HepG2 (cell line): ENCODE measurements around the gene NEK8. TPM values are rescaled to one million over a fixed set of nuclear protein-coding genes. Genes with fewer than 3 reads are reported as not detected.
A peak's percentile ranks its signal among the peaks of the same experiment; 100 is the strongest.

ENCODE experiments used
- CBFB ChIP-seq: sonication (generic); formaldehyde crosslinking; IDR thresholded peaks from 2 replicates; pipeline ENCODE4 v1.4.0; 2020; ENCODE audit warnings: missing genetic modification reagents
- ELF3 ChIP-seq: IDR thresholded peaks from 2 replicates; pipeline ENCODE4 v1.6.1; 2016; ENCODE audit warnings: missing genetic modification reagents, missing compliant biosample characterization
- FOXC1 ChIP-seq: sonication (generic); formaldehyde crosslinking; IDR thresholded peaks from 2 replicates; pipeline ENCODE4 v1.8.0; 2022; ENCODE audit warnings: mild to moderate bottlenecking, missing genetic modification reagents, borderline replicate concordance
- GLI4 ChIP-seq: sonication (generic); formaldehyde crosslinking; IDR thresholded peaks from 2 replicates; pipeline ENCODE4 v1.5.1; 2020; ENCODE audit warnings: missing genetic modification reagents, mild to moderate bottlenecking, moderate library complexity, borderline replicate concordance
- KLF12 ChIP-seq: sonication (generic); formaldehyde crosslinking; IDR thresholded peaks from 2 replicates; pipeline ENCODE4 v1.4.0; 2020; ENCODE audit warnings: missing genetic modification reagents, borderline replicate concordance
- MAFG ChIP-seq: sonication (generic); formaldehyde crosslinking; IDR thresholded peaks from 2 replicates; pipeline ENCODE4 v1.5.1; 2020; ENCODE audit warnings: mild to moderate bottlenecking, missing genetic modification reagents
- NR3C1 ChIP-seq: sonication (generic); formaldehyde crosslinking; IDR thresholded peaks from 2 replicates; pipeline ENCODE4 v1.4.0; 2020; ENCODE audit warnings: missing genetic modification reagents
- PHF5A ChIP-seq: IDR thresholded peaks from one replicate; pipeline ENCODE4 v1.6.1; 2018; ENCODE audit warnings: low read depth, missing genetic modification reagents; ENCODE audit not compliant: unreplicated experiment
- PPARG ChIP-seq: conservative IDR thresholded peaks from 2 replicates; pipeline ENCODE4 v1.6.1; 2016; ENCODE audit warnings: missing biosample characterization, missing genetic modification reagents
- PRPF4 ChIP-seq: fragments of 200-400 bp; formaldehyde crosslinking; IDR thresholded peaks from 2 replicates; pipeline ENCODE4 v1.6.1; 2016; ENCODE audit warnings: low read length, low read depth; ENCODE audit not compliant: poor library complexity, severe bottlenecking
- RBM39 ChIP-seq: fragments of 200-400 bp; formaldehyde crosslinking; IDR thresholded peaks from one replicate; pipeline ENCODE4 v1.6.1; 2018; ENCODE audit warnings: antibody characterized with exemption, mild to moderate bottlenecking, low read depth, low read length; ENCODE audit not compliant: poor library complexity, severe bottlenecking
- SP2 ChIP-seq: sonication (generic); formaldehyde crosslinking; IDR thresholded peaks from 2 replicates; pipeline ENCODE4 v1.5.1; 2020; ENCODE audit warnings: mild to moderate bottlenecking, missing genetic modification reagents
- SPEN ChIP-seq: sonication (generic); formaldehyde crosslinking; IDR thresholded peaks from 2 replicates; pipeline ENCODE4 v1.5.1; 2020; ENCODE audit warnings: low read depth, mild to moderate bottlenecking, missing genetic modification reagents
- TARDBP ChIP-seq: sonication (generic); formaldehyde crosslinking; IDR thresholded peaks from 2 replicates; pipeline ENCODE4 v1.8.0; 2022; ENCODE audit warnings: mild to moderate bottlenecking, missing genetic modification reagents
- TBL1XR1 ChIP-seq: fragments of 150-350 bp; IDR thresholded peaks from 2 replicates; pipeline ENCODE4 v1.6.1; 2014; ENCODE audit warnings: borderline replicate concordance, low read length; ENCODE audit not compliant: partially characterized antibody
- YY1 ChIP-seq: IDR thresholded peaks from 2 replicates; pipeline ENCODE4 v1.6.1; 2011; ENCODE audit warnings: low read length, low read depth, moderate library complexity, mild to moderate bottlenecking; ENCODE audit not compliant: insufficient read depth, insufficient replicate concordance
- ZNF124 ChIP-seq: sonication (generic); formaldehyde crosslinking; IDR thresholded peaks from 2 replicates; pipeline ENCODE4 v1.4.0; 2020; ENCODE audit warnings: missing genetic modification reagents
- ZNF33B ChIP-seq: sonication (generic); formaldehyde crosslinking; IDR thresholded peaks from 2 replicates; pipeline ENCODE4 v1.5.1; 2020; ENCODE audit warnings: mild to moderate bottlenecking, missing genetic modification reagents
- ZNF354B ChIP-seq: sonication (generic); formaldehyde crosslinking; IDR thresholded peaks from 2 replicates; pipeline ENCODE4 v1.8.0; 2022; ENCODE audit warnings: mild to moderate bottlenecking, missing genetic modification reagents
- ZNF530 ChIP-seq: sonication (generic); formaldehyde crosslinking; IDR thresholded peaks from 2 replicates; pipeline ENCODE4 v1.5.0; 2020; ENCODE audit warnings: low read depth, mild to moderate bottlenecking, missing genetic modification reagents
- ZNF546 ChIP-seq: sonication (generic); formaldehyde crosslinking; conservative IDR thresholded peaks from 2 replicates; pipeline ENCODE4 v1.8.1; 2023; ENCODE audit warnings: mild to moderate bottlenecking, missing genetic modification reagents
- polyA plus RNA-seq, 8 experiments: library from polyadenylated mRNA; depleted of rRNA in 3 of 8; stranded (reverse) in 7 of 8; unstranded in 1 of 8; fragments of >200 nt; fragmentation: Illumina TruSeq in 4 of 8; extraction: Trizol in 4 of 8; gene quantifications; 2 replicates each; pipeline versions ENCODE4 v1.2.1 to v1.2.3, GENCODE V29; 2011 to 2016; ENCODE audit warnings: low read depth in 4 of 8, missing spikeins in 1 of 8, mixed read lengths in 1 of 8; ENCODE audit not compliant: insufficient read depth in 1 of 8
- total RNA-seq, 5 experiments: library from RNA; depleted of rRNA; stranded (reverse); fragments of >200 nt; fragmentation: Illumina TruSeq; extraction: Trizol; gene quantifications; 2 replicates each; pipeline ENCODE4 v1.2.3, GENCODE V29; 2016; ENCODE audit warnings: low read depth in 1 of 5
- TF ChIP-seq, protein P1 (sequence below): sonication (generic); formaldehyde crosslinking; IDR thresholded peaks from 2 replicates; pipeline ENCODE4 v1.5.1; 2020; ENCODE audit warnings: mild to moderate bottlenecking, missing genetic modification reagents, borderline replicate concordance

NEK8 gene
- total and polyA plus RNA-seq, 2 of the 13 experiments (the other 11 are each of a cell fraction or from before 2014, with no cell fraction given): 5.8 to 13.5 TPM

- peak; percentile 55; the same call in 1 of the 2 replicates for TF ChIP-seq ZNF124 (CRISPR knock-in tag)
- TF ChIP-seq PRPF4: no peak
- TF ChIP-seq KLF12 (CRISPR knock-in tag): peak; percentile 89; the same call in 1 of the 2 replicates
- TF ChIP-seq ZNF354B (CRISPR knock-in tag): no peak; the same call in 1 of the 2 replicates
- TF ChIP-seq GLI4 (CRISPR knock-in tag): peak; percentile 35; the same call in 1 of the 2 replicates
- TF ChIP-seq, protein P1, sequence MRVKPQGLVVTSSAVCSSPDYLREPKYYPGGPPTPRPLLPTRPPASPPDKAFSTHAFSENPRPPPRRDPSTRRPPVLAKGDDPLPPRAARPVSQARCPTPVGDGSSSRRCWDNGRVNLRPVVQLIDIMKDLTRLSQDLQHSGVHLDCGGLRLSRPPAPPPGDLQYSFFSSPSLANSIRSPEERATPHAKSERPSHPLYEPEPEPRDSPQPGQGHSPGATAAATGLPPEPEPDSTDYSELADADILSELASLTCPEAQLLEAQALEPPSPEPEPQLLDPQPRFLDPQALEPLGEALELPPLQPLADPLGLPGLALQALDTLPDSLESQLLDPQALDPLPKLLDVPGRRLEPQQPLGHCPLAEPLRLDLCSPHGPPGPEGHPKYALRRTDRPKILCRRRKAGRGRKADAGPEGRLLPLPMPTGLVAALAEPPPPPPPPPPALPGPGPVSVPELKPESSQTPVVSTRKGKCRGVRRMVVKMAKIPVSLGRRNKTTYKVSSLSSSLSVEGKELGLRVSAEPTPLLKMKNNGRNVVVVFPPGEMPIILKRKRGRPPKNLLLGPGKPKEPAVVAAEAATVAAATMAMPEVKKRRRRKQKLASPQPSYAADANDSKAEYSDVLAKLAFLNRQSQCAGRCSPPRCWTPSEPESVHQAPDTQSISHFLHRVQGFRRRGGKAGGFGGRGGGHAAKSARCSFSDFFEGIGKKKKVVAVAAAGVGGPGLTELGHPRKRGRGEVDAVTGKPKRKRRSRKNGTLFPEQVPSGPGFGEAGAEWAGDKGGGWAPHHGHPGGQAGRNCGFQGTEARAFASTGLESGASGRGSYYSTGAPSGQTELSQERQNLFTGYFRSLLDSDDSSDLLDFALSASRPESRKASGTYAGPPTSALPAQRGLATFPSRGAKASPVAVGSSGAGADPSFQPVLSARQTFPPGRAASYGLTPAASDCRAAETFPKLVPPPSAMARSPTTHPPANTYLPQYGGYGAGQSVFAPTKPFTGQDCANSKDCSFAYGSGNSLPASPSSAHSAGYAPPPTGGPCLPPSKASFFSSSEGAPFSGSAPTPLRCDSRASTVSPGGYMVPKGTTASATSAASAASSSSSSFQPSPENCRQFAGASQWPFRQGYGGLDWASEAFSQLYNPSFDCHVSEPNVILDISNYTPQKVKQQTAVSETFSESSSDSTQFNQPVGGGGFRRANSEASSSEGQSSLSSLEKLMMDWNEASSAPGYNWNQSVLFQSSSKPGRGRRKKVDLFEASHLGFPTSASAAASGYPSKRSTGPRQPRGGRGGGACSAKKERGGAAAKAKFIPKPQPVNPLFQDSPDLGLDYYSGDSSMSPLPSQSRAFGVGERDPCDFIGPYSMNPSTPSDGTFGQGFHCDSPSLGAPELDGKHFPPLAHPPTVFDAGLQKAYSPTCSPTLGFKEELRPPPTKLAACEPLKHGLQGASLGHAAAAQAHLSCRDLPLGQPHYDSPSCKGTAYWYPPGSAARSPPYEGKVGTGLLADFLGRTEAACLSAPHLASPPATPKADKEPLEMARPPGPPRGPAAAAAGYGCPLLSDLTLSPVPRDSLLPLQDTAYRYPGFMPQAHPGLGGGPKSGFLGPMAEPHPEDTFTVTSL (CRISPR knock-in tag): no peak
- peak; percentile 78 for TF ChIP-seq TARDBP (CRISPR knock-in tag)
- TF ChIP-seq PHF5A (CRISPR knock-in tag): no peak
- no peak for TF ChIP-seq FOXC1 (CRISPR knock-in tag)
- TF ChIP-seq ZNF530 (CRISPR knock-in tag): no peak
- peak; percentile 25 for TF ChIP-seq RBM39
- TF ChIP-seq ZNF33B (CRISPR knock-in tag): peak; percentile 53; the same call in 1 of the 2 replicates
- TF ChIP-seq TBL1XR1: peak; percentile 24
- TF ChIP-seq ELF3 (CRISPR knock-in tag): peak; percentile 51; the same call in 1 of the 2 replicates
- peak; percentile 23; the same call in 1 of the 2 replicates for TF ChIP-seq CBFB (CRISPR knock-in tag)
- TF ChIP-seq PPARG (CRISPR knock-in tag): peak; percentile 65; the same call in 1 of the 2 replicates
- no peak for TF ChIP-seq MAFG (CRISPR knock-in tag)
- peak; percentile 77 for TF ChIP-seq SP2 (CRISPR knock-in tag)
- peak; percentile 50 for TF ChIP-seq YY1
- 0 out of 2 replicates have a peak, but pooled peaks have one; percentile 13 for TF ChIP-seq ZNF546
- TF ChIP-seq NR3C1: no peak
- peak; percentile 53; the same call in 1 of the 2 replicates for TF ChIP-seq SPEN (CRISPR knock-in tag)
Measured at GRCh38 chr17:28710861-28711722, 17.5 kb upstream of the NEK8 start (continued).
